HepG2 (cell line): ENCODE data around the gene NARS2. TPM values are rescaled to one million over a fixed set of nuclear protein-coding genes. Genes with fewer than 3 reads are reported as not detected.
A peak's percentile ranks its signal among the peaks of the same experiment; 100 is the strongest.

Source experiments
- BCL6 ChIP-seq: IDR thresholded peaks from 2 replicates; pipeline ENCODE4 v1.6.1; 2016; ENCODE audit warnings: missing genetic modification reagents, missing compliant biosample characterization
- CREB1 ChIP-seq, 2 experiments: fragments of 450-650 bp in 1 of 2; IDR thresholded peaks; 2 replicates each; pipeline ENCODE4 v1.6.1; 2016 to 2017; ENCODE audit warnings: control low read depth in 1 of 2, mild to moderate bottlenecking in 1 of 2, missing compliant biosample characterization in 1 of 2, missing genetic modification characterization in 1 of 2
- FOXA3 ChIP-seq: IDR thresholded peaks from 2 replicates; pipeline ENCODE4 v1.6.1; 2016; ENCODE audit warnings: missing genetic modification reagents, missing compliant biosample characterization
- JUN ChIP-seq: sonication (generic); formaldehyde crosslinking; IDR thresholded peaks from 2 replicates; pipeline ENCODE4 v1.4.0; 2020; ENCODE audit warnings: mild to moderate bottlenecking, missing genetic modification reagents
- MIER3 ChIP-seq: IDR thresholded peaks from 2 replicates; pipeline ENCODE4 v1.6.1; 2016; ENCODE audit warnings: missing compliant biosample characterization, borderline replicate concordance
- MIXL1 ChIP-seq: IDR thresholded peaks from 2 replicates; pipeline ENCODE4 v1.6.1; 2016
- NR3C1 ChIP-seq: sonication (generic); formaldehyde crosslinking; IDR thresholded peaks from 2 replicates; pipeline ENCODE4 v1.4.0; 2020; ENCODE audit warnings: missing genetic modification reagents
- SATB2 ChIP-seq: sonication (generic); formaldehyde crosslinking; IDR thresholded peaks from 2 replicates; pipeline ENCODE4 v1.5.0; 2020; ENCODE audit warnings: missing genetic modification reagents
- SOX5 ChIP-seq: IDR thresholded peaks from 2 replicates; pipeline ENCODE4 v1.6.1; 2016; ENCODE audit warnings: borderline replicate concordance
- SRY ChIP-seq: sonication (generic); formaldehyde crosslinking; IDR thresholded peaks from 2 replicates; pipeline ENCODE4 v1.8.0; 2022; ENCODE audit warnings: mild to moderate bottlenecking, missing genetic modification reagents
- TBX2 ChIP-seq: sonication (generic); formaldehyde crosslinking; IDR thresholded peaks from 2 replicates; pipeline ENCODE4 v1.5.0; 2020; ENCODE audit warnings: missing genetic modification reagents, mild to moderate bottlenecking, borderline replicate concordance
- TOE1 ChIP-seq: sonication (generic); formaldehyde crosslinking; IDR thresholded peaks from 2 replicates; pipeline ENCODE4 v1.4.0; 2020; ENCODE audit warnings: mild to moderate bottlenecking, missing genetic modification reagents
- ZNF17 ChIP-seq: sonication (generic); formaldehyde crosslinking; IDR thresholded peaks from 2 replicates; pipeline ENCODE4 v1.5.0; 2020; ENCODE audit warnings: mild to moderate bottlenecking, missing genetic modification reagents
- ZNF382 ChIP-seq: sonication (generic); formaldehyde crosslinking; IDR thresholded peaks from 2 replicates; pipeline ENCODE4 v1.5.0; 2020; ENCODE audit warnings: missing genetic modification reagents, mild to moderate bottlenecking, borderline replicate concordance
- ZNF556 ChIP-seq: sonication (generic); formaldehyde crosslinking; IDR thresholded peaks from 2 replicates; pipeline ENCODE4 v1.4.0; 2020; ENCODE audit warnings: mild to moderate bottlenecking, missing genetic modification reagents, borderline replicate concordance
- polyA plus RNA-seq, 8 experiments: library from polyadenylated mRNA; depleted of rRNA in 3 of 8; stranded (reverse) in 7 of 8; unstranded in 1 of 8; fragments of >200 nt; fragmentation: Illumina TruSeq in 4 of 8; extraction: Trizol in 4 of 8; gene quantifications; 2 replicates each; pipeline versions ENCODE4 v1.2.1 to v1.2.3, GENCODE V29; 2011 to 2016; ENCODE audit warnings: low read depth in 4 of 8, missing spikeins in 1 of 8, mixed read lengths in 1 of 8; ENCODE audit not compliant: insufficient read depth in 1 of 8
- total RNA-seq, 5 experiments: library from RNA; depleted of rRNA; stranded (reverse); fragments of >200 nt; fragmentation: Illumina TruSeq; extraction: Trizol; gene quantifications; 2 replicates each; pipeline ENCODE4 v1.2.3, GENCODE V29; 2016; ENCODE audit warnings: low read depth in 1 of 5
- TF ChIP-seq, protein P1 (sequence below): sonication (generic); formaldehyde crosslinking; conservative IDR thresholded peaks from 2 replicates; pipeline ENCODE4 v1.4.0; 2020; ENCODE audit warnings: missing genetic modification reagents
- TF ChIP-seq, protein P2 (sequence below): sonication (generic); formaldehyde crosslinking; IDR thresholded peaks from 2 replicates; pipeline ENCODE4 v1.5.1; 2020; ENCODE audit warnings: mild to moderate bottlenecking, missing genetic modification reagents, borderline replicate concordance
- TF ChIP-seq, protein P3 (sequence below): sonication (generic); formaldehyde crosslinking; IDR thresholded peaks from 2 replicates; pipeline ENCODE4 v1.4.0; 2020; ENCODE audit warnings: missing genetic modification reagents, borderline replicate concordance
- TF ChIP-seq, protein P4 (sequence below): IDR thresholded peaks from 2 replicates; pipeline ENCODE4 v1.6.1; 2016; ENCODE audit warnings: missing genetic modification reagents, missing compliant biosample characterization
- TF ChIP-seq, protein P5 (sequence below): sonication (generic); formaldehyde crosslinking; IDR thresholded peaks from 2 replicates; pipeline ENCODE4 v1.5.1; 2020; ENCODE audit warnings: mild to moderate bottlenecking, missing genetic modification reagents
- TF ChIP-seq, protein P6 (sequence below): sonication (generic); formaldehyde crosslinking; IDR thresholded peaks from 2 replicates; pipeline ENCODE4 v1.5.0; 2020; ENCODE audit warnings: missing genetic modification reagents, mild to moderate bottlenecking, borderline replicate concordance
- TF ChIP-seq, protein P7 (sequence below): sonication (generic); formaldehyde crosslinking; IDR thresholded peaks from 2 replicates; pipeline ENCODE4 v1.4.0; 2020; ENCODE audit warnings: mild to moderate bottlenecking, missing genetic modification reagents

NARS2 gene
- total and polyA plus RNA-seq, 2 of the 13 experiments (the other 11 are each of a cell fraction or from before 2014, with no cell fraction given), result 45.9 to 65.0 TPM

DNA sequence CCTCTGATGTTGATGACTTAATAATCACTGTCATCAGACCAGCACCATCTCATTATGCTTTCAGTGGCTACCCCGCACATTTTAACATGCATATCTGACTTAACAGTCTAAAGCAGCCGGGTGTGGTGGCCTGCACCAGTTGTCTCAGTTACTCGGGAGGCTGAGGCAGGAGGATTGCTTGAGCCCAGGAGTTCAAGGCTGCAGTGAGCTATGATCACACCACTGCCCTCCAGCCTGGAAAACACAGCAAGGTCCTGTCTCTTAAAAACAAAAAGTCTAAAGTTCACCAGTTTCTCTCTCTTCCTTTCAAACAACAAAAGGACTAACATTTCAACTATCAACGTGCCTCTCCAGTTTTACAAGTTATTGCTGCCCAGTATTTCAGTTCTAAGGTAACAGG lies 101.8 kb downstream of the NARS2 start (continued):
- TF ChIP-seq, protein P1, sequence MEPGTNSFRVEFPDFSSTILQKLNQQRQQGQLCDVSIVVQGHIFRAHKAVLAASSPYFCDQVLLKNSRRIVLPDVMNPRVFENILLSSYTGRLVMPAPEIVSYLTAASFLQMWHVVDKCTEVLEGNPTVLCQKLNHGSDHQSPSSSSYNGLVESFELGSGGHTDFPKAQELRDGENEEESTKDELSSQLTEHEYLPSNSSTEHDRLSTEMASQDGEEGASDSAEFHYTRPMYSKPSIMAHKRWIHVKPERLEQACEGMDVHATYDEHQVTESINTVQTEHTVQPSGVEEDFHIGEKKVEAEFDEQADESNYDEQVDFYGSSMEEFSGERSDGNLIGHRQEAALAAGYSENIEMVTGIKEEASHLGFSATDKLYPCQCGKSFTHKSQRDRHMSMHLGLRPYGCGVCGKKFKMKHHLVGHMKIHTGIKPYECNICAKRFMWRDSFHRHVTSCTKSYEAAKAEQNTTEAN (CRISPR knock-in tag), result no peak
- no peak for TF ChIP-seq TBX2
- TF ChIP-seq FOXA3 (CRISPR knock-in tag), result no peak
- no peak for TF ChIP-seq ZNF17 (CRISPR knock-in tag)
- no peak for TF ChIP-seq NR3C1 (CRISPR knock-in tag)
- no peak for TF ChIP-seq CREB1 (IDR thresholded peaks at IDR 0.05)
- TF ChIP-seq CREB1 (CRISPR knock-in tag; IDR thresholded peaks at IDR 0.05), result no peak
- TF ChIP-seq, protein P2, sequence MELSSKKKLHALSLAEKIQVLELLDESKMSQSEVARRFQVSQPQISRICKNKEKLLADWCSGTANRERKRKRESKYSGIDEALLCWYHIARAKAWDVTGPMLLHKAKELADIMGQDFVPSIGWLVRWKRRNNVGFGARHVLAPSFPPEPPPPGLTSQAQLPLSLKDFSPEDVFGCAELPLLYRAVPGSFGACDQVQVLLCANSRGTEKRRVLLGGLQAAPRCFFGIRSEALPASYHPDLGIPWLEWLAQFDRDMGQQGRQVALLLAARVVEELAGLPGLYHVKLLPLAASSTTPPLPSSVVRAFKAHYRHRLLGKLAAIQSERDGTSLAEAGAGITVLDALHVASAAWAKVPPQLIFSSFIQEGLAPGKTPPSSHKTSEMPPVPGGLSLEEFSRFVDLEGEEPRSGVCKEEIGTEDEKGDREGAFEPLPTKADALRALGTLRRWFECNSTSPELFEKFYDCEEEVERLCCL (CRISPR knock-in tag), result no peak
- TF ChIP-seq SATB2 (CRISPR knock-in tag), result no peak
- no peak for TF ChIP-seq ZNF382
- TF ChIP-seq MIXL1 (CRISPR knock-in tag), result no peak; the same call in 1 of the 2 replicates
- TF ChIP-seq, protein P3, sequence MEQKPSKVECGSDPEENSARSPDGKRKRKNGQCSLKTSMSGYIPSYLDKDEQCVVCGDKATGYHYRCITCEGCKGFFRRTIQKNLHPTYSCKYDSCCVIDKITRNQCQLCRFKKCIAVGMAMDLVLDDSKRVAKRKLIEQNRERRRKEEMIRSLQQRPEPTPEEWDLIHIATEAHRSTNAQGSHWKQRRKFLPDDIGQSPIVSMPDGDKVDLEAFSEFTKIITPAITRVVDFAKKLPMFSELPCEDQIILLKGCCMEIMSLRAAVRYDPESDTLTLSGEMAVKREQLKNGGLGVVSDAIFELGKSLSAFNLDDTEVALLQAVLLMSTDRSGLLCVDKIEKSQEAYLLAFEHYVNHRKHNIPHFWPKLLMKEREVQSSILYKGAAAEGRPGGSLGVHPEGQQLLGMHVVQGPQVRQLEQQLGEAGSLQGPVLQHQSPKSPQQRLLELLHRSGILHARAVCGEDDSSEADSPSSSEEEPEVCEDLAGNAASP, result no peak
- no peak for TF ChIP-seq JUN (CRISPR knock-in tag)
- no peak for TF ChIP-seq BCL6 (CRISPR knock-in tag)
- no peak for TF ChIP-seq TOE1 (CRISPR knock-in tag)
- no peak for TF ChIP-seq SRY (CRISPR knock-in tag)
- TF ChIP-seq, protein P4, sequence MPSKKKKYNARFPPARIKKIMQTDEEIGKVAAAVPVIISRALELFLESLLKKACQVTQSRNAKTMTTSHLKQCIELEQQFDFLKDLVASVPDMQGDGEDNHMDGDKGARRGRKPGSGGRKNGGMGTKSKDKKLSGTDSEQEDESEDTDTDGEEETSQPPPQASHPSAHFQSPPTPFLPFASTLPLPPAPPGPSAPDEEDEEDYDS (CRISPR knock-in tag), result no peak
- no peak for TF ChIP-seq ZNF556 (CRISPR knock-in tag)
- TF ChIP-seq, protein P5, sequence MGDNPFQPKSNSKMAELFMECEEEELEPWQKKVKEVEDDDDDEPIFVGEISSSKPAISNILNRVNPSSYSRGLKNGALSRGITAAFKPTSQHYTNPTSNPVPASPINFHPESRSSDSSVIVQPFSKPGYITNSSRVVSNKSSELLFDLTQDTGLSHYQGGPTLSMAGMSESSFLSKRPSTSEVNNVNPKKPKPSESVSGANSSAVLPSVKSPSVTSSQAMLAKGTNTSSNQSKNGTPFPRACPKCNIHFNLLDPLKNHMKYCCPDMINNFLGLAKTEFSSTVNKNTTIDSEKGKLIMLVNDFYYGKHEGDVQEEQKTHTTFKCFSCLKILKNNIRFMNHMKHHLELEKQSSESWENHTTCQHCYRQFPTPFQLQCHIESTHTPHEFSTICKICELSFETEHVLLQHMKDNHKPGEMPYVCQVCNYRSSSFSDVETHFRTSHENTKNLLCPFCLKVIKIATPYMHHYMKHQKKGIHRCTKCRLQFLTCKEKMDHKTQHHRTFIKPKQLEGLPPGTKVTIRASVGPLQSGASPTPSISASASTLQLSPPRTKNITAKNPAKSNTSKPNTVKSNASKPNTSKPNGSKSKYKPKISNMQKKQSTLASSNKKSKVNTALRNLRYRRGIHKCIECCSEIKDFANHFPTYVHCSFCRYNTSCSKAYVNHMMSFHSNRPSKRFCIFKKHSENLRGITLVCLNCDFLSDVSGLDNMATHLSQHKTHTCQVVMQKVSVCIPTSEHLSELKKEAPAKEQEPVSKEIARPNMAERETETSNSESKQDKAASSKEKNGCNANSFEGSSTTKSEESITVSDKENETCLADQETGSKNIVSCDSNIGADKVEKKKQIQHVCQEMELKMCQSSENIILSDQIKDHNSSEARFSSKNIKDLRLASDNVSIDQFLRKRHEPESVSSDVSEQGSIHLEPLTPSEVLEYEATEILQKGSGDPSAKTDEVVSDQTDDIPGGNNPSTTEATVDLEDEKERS (CRISPR knock-in tag), result peak; percentile 91; the same call in 1 of the 2 replicates
- TF ChIP-seq, protein P6, sequence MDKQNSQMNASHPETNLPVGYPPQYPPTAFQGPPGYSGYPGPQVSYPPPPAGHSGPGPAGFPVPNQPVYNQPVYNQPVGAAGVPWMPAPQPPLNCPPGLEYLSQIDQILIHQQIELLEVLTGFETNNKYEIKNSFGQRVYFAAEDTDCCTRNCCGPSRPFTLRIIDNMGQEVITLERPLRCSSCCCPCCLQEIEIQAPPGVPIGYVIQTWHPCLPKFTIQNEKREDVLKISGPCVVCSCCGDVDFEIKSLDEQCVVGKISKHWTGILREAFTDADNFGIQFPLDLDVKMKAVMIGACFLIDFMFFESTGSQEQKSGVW (CRISPR knock-in tag), result no peak
- TF ChIP-seq SOX5 (CRISPR knock-in tag), result peak; percentile 52
- TF ChIP-seq, protein P7, sequence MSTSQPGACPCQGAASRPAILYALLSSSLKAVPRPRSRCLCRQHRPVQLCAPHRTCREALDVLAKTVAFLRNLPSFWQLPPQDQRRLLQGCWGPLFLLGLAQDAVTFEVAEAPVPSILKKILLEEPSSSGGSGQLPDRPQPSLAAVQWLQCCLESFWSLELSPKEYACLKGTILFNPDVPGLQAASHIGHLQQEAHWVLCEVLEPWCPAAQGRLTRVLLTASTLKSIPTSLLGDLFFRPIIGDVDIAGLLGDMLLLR, result no peak
- TF ChIP-seq MIER3 (CRISPR knock-in tag), result peak; percentile 51; the same call in 1 of the 2 replicates
